Activated T-cell treated with anti-CD3 and anti-CD28 coated beads, Interleukin-2, amount 50 U/mL, for 72 hours (primary cell): ENCODE data around the gene AP1S1. TPM values are rescaled to one million over a fixed set of nuclear protein-coding genes. Genes with fewer than 3 reads are reported as not detected.
A peak's percentile ranks its signal among the peaks of the same experiment; 100 is the strongest.

Experiments
- ATAC-seq, 2 donors: fragments of 150-1000 bp; cut with Tn5 transposase; replicated peaks in 1 of 2; 2 replicates each; pipeline ENCODE4 v1.10.0; 2021; ENCODE audit warnings: moderate library complexity in 2 of 2, mild to moderate bottlenecking in 1 of 2
- DNase-seq, 2 donors: peaks; one replicate each; pipeline ENCODE4 v3.0.0; 2021 to 2022; ENCODE audit warnings: mixed read lengths in 1 of 2
- H3K27ac Mint-ChIP-seq: one replicate; pipeline ENCODE4 v1.8.0; 2022; ENCODE audit warnings: mild to moderate bottlenecking, moderate library complexity, mixed read lengths
- H3K27me3 Mint-ChIP-seq: one replicate; pipeline ENCODE4 v1.8.0; 2022; ENCODE audit warnings: low read depth, mixed read lengths
- H3K36me3 Mint-ChIP-seq, 2 donors: one replicate each; pipeline ENCODE4 v1.8.0; 2022; ENCODE audit warnings: mixed read lengths in 2 of 2, mild to moderate bottlenecking in 1 of 2; ENCODE audit not compliant: insufficient read depth in 2 of 2
- H3K4me1 Mint-ChIP-seq: one replicate; pipeline ENCODE4 v1.8.0; 2022; ENCODE audit warnings: low read depth, mixed read lengths
- H3K4me3 Mint-ChIP-seq, 2 donors: one replicate each; pipeline ENCODE4 v1.8.0; 2022; ENCODE audit warnings: mild to moderate bottlenecking in 2 of 2, mixed read lengths in 2 of 2, moderate library complexity in 2 of 2
- H3K9me3 Mint-ChIP-seq, 2 donors: one replicate each; pipeline ENCODE4 v1.8.0; 2022; ENCODE audit warnings: mixed read lengths in 2 of 2
- total RNA-seq, 2 donors: library from RNA; stranded (reverse); gene quantifications; one replicate each; pipeline ENCODE4 v1.2.3, GENCODE V29; 2022

AP1S1 gene
- total RNA-seq, 2 donors from 2014 or later = 23.4 to 28.4 TPM

DNA sequence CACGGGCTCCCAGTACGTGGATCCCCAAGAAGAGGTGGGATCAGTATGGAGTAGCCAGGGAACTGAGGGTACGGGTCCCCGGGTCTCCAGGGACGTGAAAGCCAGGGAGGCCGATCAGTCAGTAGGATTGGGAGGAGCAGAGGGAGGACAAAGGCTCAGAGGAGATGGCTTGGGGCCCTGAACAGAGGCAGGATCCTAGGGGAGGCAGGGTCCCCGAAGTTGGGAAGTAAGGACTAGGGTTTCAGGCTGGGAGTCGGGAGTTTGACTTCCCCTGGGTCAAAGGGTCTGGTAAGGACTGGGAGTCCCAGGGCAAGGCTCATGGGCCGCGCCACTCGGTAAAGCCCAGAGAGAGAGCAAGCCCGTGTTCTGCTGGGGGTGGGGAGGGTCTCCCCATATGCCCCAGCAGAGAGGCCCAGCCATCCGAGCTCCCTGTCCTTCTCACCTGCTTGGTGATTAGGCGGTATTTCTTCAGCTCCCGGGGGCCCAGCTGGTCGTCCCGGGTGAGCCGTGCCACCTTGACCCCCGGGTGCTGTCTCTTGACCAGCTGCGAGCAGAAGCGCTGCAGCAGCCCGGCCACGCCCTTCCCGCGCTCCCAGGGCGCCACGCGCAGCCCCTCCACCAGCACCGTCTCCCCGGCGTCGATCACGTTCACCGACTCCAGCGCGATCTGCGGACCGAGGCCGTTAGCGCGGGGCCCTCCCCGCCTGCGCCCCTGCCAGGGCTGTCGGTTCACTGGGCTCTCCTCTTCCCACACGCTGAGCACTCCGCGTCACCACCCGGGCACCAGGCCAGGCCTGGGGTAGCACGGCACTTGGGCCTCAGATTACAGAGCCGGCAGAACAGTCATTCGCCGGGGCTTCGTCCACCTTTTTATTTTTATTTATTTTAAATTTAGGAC, 18.8 kb downstream of the AP1S1 start:
- peaks cover 58% of the 10 kb centered on the region for H3K4me1 Mint-ChIP-seq
- no peaks in the 10 kb centered on the region for H3K36me3 Mint-ChIP-seq
- DNase-seq (peak; percentile 60 to 74), ATAC-seq (peak; percentile 54 to 60)
- peak overlapping the region; percentile 33 to 83 for H3K4me3 Mint-ChIP-seq
- H3K9me3 Mint-ChIP-seq = no peaks in the 10 kb centered on the region
- H3K27ac Mint-ChIP-seq = no peak overlapping the region
- peaks cover 96% of the 10 kb centered on the region for H3K27me3 Mint-ChIP-seq

DNA sequence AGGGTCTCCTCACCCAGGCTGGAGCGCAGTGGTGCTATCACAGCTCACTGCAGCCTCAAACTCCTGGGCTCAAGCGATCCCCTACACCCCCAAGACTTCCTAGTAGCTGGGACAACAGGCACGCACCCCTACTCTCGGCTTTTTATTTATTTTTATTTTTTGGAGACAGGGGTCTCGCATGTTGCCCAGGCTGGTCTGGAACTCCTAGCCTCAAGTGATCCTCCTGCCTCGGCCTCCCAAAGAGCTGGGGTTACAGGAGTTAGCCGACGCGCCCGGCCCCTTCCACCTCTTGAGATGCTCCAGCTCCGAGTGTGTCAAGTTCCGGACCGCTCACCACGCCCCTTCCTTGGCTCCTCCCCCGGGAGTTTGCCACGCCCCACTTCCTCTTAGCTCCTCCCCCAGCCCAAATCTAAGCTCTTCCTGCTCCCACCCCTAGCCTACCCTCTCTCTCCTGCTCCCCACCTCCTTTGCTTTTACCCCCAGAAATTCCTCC, 19.5 kb downstream of the AP1S1 start:
- Mint-ChIP-seq H3K36me3 (no peaks in the 10 kb centered on the region), H3K9me3 (no peaks in the 10 kb centered on the region), H3K4me1 (peaks cover 51% of the 10 kb centered on the region), H3K4me3 (peak overlapping the region; percentile 68 to 83), H3K27me3 (peaks cover 95% of the 10 kb centered on the region), H3K27ac (no peak overlapping the region)
- ATAC-seq = peak; percentile 79 to 81
- peak; percentile 78 to 86 for DNase-seq

DNA sequence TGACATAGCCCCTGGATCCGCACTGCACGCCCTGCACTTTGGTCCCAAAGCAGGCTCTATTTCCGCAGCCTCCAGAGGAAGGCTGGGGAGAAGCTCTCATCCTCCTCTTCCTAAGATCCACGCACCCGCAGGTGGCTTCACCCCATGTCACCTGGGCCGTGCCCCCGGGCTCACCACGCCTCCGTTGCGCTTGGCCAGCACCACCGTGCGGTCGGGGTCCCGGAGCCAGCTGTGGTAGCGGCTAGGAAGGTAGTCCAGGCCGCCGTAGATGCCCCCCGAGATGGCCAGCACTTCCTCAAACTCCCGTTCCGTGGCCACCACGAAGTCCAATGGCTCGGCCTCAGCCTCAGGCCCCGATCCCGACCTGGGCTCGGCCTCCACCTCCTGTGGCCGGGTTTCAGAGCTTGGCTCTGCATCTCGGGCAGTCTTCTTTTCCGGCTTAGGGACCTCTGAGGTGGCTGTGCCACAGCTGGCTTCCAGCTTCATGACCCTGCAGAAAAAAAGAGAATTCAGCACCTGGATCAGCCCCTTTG, 20.1 kb downstream of the AP1S1 start:
- Mint-ChIP-seq H3K4me3 (peak overlapping the region; percentile 68 to 83), H3K27ac (no peak overlapping the region), H3K4me1 (peaks cover 50% of the 10 kb centered on the region), H3K27me3 (peaks cover 95% of the 10 kb centered on the region), H3K36me3 (peaks cover 0 to 2% of the 10 kb centered on the region in 2 donors), H3K9me3 (no peaks in the 10 kb centered on the region)
- DNase-seq (no peak), ATAC-seq (no peak)

DNA sequence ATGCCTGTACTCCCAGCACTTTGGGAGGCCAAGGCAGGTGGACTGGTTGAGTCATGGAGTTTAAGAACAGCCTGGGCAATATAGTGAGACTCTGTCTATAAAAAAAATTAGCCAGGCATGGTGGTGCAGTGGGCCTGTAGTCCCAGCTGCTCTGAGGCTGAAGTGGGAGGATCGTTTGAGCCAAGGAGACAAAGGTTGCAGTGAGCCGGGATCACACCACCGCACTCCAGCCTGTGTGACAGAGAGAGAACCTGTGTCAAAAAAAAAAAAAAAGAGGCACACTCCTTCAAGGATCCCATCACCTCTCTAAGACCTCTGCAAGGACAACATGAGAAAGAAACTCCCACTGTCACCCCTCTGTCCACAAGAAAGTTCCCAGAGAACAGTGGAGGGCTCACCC, 21.4 kb downstream of the AP1S1 start:
- H3K36me3 Mint-ChIP-seq = peaks cover 0 to 2% of the 10 kb centered on the region in 2 donors
- H3K4me1 Mint-ChIP-seq = peaks cover 41% of the 10 kb centered on the region
- peaks cover 88% of the 10 kb centered on the region for H3K27me3 Mint-ChIP-seq
- ATAC-seq (no peak), DNase-seq (no peak)
- no peak overlapping the region for H3K27ac Mint-ChIP-seq
- no peaks in the 10 kb centered on the region for H3K9me3 Mint-ChIP-seq
- no peak overlapping the region for H3K4me3 Mint-ChIP-seq

DNA sequence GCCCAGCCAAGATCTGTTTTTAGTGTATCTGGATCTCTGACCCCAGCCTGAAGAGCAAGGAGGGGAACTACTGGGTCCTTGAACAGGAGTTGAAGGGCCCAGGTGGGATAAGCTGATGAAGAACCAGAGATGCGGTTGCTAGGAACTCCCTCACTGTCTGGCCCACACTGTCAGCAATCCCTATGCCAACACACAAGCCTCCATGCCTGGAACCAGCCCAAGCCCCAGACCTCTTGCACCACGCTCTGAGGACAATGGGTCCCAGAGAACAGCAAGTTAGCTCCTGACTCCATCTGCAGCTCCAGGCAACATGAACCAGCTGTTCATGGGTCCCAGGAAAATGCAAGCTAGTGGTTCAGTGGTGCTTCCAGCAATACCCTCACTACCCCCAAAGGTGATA, 23.4 kb downstream of the AP1S1 start:
- no peak for ATAC-seq
- peaks cover 26% of the 10 kb centered on the region for H3K4me1 Mint-ChIP-seq
- H3K27ac Mint-ChIP-seq = no peak overlapping the region
- H3K36me3 Mint-ChIP-seq = peaks cover 0 to 2% of the 10 kb centered on the region in 2 donors
- no peak for DNase-seq
- H3K4me3 Mint-ChIP-seq = no peak overlapping the region
- H3K27me3 Mint-ChIP-seq = peaks cover 78% of the 10 kb centered on the region
- no peaks in the 10 kb centered on the region for H3K9me3 Mint-ChIP-seq

DNA sequence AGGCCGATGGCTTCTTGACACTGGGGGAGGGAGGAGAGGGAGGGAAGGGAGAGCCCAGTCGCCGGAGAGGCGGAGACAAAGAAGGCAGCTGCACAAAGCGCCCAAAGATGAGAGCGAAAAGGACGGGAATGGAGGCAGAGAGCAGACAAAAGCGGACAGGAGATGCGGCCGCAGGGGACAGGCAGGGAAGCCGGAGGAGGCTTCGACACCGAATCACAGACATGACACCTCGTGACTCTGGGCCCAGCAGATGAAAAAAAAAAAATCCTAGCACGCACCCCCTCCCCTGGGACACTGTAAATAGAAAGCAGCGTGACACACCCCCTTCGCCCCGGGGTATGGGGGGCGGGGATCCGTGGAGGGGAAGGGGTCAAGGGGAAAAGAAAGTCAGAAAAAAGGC, 24.8 kb downstream of the AP1S1 start:
- peaks cover 14% of the 10 kb centered on the region for H3K4me1 Mint-ChIP-seq
- H3K27me3 Mint-ChIP-seq = peaks cover 67% of the 10 kb centered on the region
- no peak for ATAC-seq

DNA sequence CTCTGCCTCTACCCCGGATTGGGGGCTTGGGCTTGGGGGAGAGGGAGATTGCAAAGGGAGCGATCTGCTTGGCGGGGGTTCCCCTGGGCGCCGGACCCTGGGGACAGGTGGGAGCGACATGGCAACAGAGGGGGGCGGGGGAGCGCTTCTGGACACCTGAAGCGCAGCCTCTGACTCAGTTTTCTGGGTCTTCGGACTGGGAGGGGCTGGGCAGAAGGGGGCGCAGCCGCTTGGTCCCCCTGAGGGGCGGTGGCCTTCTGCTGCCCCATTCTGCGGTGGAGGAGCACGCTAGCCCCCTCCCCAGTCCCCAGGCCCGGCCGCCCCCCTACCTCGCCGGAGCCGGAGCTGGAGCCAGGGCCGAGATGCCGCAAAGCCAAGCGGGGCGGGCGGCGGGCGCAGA, 25.4 kb downstream of the AP1S1 start:
- ATAC-seq (no peak), DNase-seq (no peak)
- Mint-ChIP-seq H3K4me1 (peaks cover 9% of the 10 kb centered on the region), H3K4me3 (peak overlapping the region in 1 of 2 donors; percentile 32), H3K27me3 (peaks cover 64% of the 10 kb centered on the region), H3K9me3 (no peaks in the 10 kb centered on the region), H3K36me3 (peaks cover 0 to 2% of the 10 kb centered on the region in 2 donors), H3K27ac (no peak overlapping the region)

More for the DNA sequence above, 24.8 kb downstream of the AP1S1 start:
- H3K9me3 Mint-ChIP-seq = no peaks in the 10 kb centered on the region
- peaks cover 0 to 2% of the 10 kb centered on the region in 2 donors for H3K36me3 Mint-ChIP-seq
- H3K4me3 Mint-ChIP-seq = peak overlapping the region; percentile 53 to 61
- no peak for DNase-seq
- H3K27ac Mint-ChIP-seq = no peak overlapping the region

DNA sequence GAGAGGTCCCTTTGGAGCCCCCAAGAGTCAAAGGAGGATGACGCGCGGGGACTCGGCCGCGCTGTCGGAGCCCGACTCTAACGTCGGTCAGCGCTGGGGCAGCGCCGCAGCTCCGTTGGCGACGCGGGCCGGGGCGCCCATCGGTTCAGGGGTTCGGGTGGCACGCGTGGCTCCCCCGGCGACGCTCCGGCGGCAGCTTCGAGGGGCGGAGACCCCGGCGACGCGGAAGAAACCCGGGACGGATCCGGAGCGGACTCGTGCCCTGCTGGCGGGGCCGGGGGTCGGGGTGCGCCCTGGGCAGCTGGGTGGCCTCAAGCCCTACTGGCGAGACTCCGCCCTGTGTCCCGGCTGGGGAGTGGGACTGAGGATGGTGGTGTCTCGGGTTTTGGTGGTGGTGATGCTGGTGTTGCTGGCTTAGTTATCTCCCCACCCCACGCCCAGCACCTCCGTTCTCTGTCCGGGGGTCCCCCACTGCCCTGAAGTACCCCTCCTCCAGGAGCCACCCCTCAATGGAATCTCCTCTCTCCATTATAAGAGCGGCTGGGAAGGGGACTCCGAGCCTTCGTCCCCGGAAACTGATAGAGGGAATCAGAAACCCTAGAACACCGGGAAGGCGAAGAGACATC, 26.0 kb downstream of the AP1S1 start, which contains the start of gene NAT16:
Gene NAT16, minus strand, starts transcription at position 164 of the 626 bp plus-strand sequence. CDS start 5,486 bp downstream, outside the sequence.
- Mint-ChIP-seq H3K9me3 (no peaks in the 10 kb centered on the region), H3K27me3 (peaks cover 64% of the 10 kb centered on the region), H3K4me3 (peak within 1 kb of the TSS; percentile 53 to 61), H3K27ac (no peak within 1 kb of the TSS), H3K4me1 (peaks cover 9% of the 10 kb centered on the region), H3K36me3 (peaks cover 0 to 2% of the 10 kb centered on the region in 2 donors)
- no peak for DNase-seq
- no peak for ATAC-seq

DNA sequence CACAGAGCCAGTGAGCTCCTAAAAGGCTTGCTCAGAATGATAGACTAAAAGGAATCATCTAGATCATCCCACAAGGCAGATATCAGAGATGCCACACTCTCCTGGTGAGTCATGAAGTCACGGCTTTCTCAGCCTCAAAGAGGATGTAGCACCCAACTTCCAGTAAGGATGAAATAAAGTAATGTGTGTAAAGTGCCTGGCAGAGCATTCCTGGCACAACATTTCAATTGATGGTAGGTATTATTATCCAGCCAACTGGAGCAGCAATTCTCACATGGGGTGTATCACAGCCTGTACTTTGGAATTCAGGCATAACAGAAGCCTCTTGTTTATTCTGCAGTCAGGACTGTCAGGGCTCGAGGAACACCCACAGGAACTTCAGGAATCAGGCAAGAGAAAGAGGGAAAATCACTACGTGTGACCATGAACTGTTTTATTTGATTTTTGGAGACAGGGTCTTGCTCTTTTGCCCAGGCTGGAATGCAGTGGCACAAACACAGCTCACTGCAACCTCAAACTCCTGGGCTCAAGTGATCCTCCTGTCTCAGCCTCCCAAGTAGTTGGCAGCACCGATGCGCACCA, 31.1 kb downstream of the AP1S1 start:
- H3K4me3 Mint-ChIP-seq = no peak overlapping the region
- no peaks in the 10 kb centered on the region for H3K4me1 Mint-ChIP-seq
- no peak for ATAC-seq
- peaks cover 28% of the 10 kb centered on the region for H3K27me3 Mint-ChIP-seq
- H3K27ac Mint-ChIP-seq = no peak overlapping the region
- no peaks in the 10 kb centered on the region for H3K36me3 Mint-ChIP-seq
- no peaks in the 10 kb centered on the region for H3K9me3 Mint-ChIP-seq
- DNase-seq = no peak

DNA sequence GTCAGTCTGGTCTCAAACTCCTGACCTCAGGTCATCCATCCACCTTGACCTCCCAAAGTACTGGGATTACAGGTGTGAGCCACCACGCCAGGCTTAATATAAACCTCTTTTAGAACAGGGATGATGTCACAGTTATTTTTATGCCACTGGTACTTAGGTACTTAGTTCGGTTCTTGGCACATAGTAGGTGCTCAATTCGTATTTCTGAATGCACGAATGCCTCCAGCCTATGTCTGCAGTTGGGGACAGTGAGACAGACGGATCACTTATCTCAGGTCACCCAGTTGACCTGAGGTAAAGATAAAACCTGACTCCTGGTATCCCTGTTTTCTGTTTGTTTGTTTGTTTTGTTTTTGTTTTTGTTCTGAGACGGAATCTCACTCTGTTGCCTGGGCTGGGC, 31.9 kb downstream of the AP1S1 start:
- Mint-ChIP-seq H3K4me3 (no peak overlapping the region), H3K27ac (no peak overlapping the region), H3K36me3 (no peaks in the 10 kb centered on the region), H3K9me3 (no peaks in the 10 kb centered on the region), H3K4me1 (no peaks in the 10 kb centered on the region), H3K27me3 (peaks cover 20% of the 10 kb centered on the region)
- ATAC-seq (no peak), DNase-seq (no peak)

DNA sequence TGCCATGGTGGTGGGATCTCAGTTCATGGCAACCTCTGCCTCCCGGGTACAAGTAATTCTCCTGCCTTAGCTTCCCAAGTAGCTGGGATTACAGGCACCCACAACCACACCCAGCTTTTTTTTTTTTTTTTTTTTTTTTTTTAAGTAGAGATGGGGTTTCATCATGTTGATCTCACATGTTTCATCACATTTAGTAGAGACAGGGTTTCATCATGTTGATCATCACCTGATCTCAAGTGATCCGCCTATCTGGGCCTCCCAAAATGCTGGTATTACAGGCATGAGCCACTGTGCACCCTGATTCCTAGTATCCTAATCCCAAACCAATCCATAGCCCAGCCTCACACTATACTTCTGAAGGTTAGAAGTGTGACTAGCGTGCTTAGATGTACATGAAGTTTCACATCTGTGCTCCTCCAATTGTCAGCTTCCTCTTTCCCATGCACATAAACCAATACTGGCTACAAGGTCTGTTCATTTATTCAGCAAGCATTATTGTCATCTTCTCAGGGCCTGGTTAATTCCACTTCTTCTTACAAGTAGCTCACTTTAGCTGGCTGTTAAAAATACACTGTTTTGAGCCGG, 32.7 kb downstream of the AP1S1 start:
- H3K4me3 Mint-ChIP-seq = no peak overlapping the region
- H3K4me1 Mint-ChIP-seq = no peaks in the 10 kb centered on the region
- no peak overlapping the region for H3K27ac Mint-ChIP-seq
- ATAC-seq = no peak
- H3K9me3 Mint-ChIP-seq = no peaks in the 10 kb centered on the region
- DNase-seq = no peak
- no peaks in the 10 kb centered on the region for H3K36me3 Mint-ChIP-seq
- H3K27me3 Mint-ChIP-seq = peaks cover 20% of the 10 kb centered on the region

DNA sequence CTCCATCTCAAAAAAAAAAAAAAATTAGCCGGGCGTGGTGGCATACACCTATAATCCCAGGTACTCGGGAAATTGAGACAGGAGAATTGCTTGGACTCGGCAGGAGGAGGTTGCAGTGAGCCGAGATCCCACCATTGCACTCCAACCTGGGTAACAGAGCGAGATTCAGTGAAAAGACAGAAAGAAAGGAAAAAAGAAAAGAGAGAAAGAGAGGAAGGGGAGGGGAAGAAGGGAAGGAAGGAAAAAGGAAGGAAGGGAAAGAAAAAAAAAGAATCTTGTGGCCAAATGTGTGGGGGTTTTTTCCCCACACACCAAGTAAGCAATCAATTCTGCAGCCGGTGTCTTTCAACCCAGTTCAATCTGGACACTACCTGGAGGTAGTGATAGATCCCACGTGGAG, 34.8 kb downstream of the AP1S1 start:
- DNase-seq (no peak), ATAC-seq (no peak)
- Mint-ChIP-seq H3K27me3 (peaks cover 21% of the 10 kb centered on the region), H3K36me3 (no peaks in the 10 kb centered on the region), H3K9me3 (no peaks in the 10 kb centered on the region), H3K4me1 (peaks cover 5% of the 10 kb centered on the region), H3K4me3 (no peak overlapping the region), H3K27ac (no peak overlapping the region)
